Nephron (organoid): Measurements from ENCODE around the gene ZNF497.
A peak's percentile ranks its signal among the peaks of the same experiment; 100 is the strongest.

ENCODE experiments used
- H3K27ac Mint-ChIP-seq, 3 experiments: 2 replicates each; pipeline ENCODE4 v1.8.0; 2020; ENCODE audit warnings: mixed read lengths in 3 of 3, mild to moderate bottlenecking in 2 of 3, moderate library complexity in 1 of 3
- H3K27me3 Mint-ChIP-seq: 2 replicates; pipeline ENCODE4 v1.8.0; 2021; ENCODE audit warnings: low read depth, mild to moderate bottlenecking, moderate library complexity, mixed read lengths
- H3K36me3 Mint-ChIP-seq: 2 replicates; pipeline ENCODE4 v1.8.0; 2020; ENCODE audit warnings: low read depth, mixed read lengths
- H3K4me1 Mint-ChIP-seq: 2 replicates; pipeline ENCODE4 v1.8.0; 2020; ENCODE audit warnings: mixed read lengths
- H3K4me3 Mint-ChIP-seq, 3 experiments: 2 replicates each; pipeline ENCODE4 v1.8.0; 2020; ENCODE audit warnings: mild to moderate bottlenecking in 3 of 3, mixed read lengths in 3 of 3, moderate library complexity in 2 of 3
- H3K9me3 Mint-ChIP-seq: 2 replicates; pipeline ENCODE4 v1.8.0; 2020; ENCODE audit warnings: mixed read lengths
- TF ChIP-seq, protein P1 (sequence below), 3 experiments: fragments of 200-600 bp; sonication (generic); IDR thresholded peaks; one replicate each; pipeline ENCODE4 v1.5.0; 2021; ENCODE audit warnings: antibody characterized with exemption in 3 of 3; ENCODE audit not compliant: unreplicated experiment in 3 of 3

Gene ZNF497

DNA sequence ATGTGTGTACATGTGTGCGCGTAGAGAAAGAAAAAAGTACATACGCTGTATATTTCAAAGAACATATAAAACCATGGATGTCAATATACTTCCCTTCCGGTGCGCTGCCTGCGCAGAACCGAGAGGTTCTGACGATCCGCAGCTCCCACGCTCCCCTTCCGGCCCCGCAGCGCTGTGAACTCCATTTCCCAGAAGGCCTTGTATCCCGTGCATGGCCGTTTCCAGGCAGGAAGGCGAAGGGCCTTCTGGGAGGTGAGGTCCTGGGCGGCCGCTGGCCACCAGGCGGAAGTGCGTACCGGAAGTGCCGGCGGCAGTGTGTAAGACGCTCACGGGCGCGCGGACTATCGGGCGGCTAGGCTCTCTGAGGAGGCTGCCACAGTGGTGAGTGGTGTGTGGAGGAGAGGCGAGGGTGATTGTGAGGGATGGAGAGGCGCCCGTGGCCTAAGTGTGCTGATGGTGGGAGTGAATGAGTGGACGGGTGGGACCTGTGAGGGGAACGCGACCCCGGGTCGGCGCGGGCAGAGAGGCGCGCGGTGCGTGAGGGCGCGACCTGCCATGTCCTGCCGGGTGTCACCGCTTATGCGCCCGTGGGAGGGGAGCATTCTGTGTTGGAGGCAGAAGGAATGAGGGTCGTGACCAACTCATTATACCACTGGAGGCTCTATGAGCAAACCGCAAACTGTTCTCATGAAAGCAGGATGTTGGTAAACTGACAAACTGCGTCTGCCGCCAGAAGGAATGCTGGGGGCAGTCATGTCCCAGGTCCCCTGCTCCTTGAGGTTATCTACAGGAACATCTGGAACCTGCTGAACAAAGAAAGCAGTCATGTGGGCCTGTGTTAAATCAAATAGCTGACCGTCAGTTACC, 57.3 kb downstream of the ZNF497 start, which contains the start of gene ERVK3-1:
Gene ERVK3-1, plus strand, starts transcription at position 313 of the 867 bp plus-strand sequence. CDS start 6,792 bp downstream, outside the sequence.
- no peaks in the 10 kb centered on the region for H3K27me3 Mint-ChIP-seq
- H3K9me3 Mint-ChIP-seq, result peaks cover 5% of the 10 kb centered on the region
- H3K36me3 Mint-ChIP-seq, result peaks cover 84% of the 10 kb centered on the region
- H3K4me1 Mint-ChIP-seq, result peaks cover 22% of the 10 kb centered on the region
- H3K27ac Mint-ChIP-seq, result peak within 1 kb of the TSS; percentile 83 to 96 (median 89)
- peak within 1 kb of the TSS; percentile 96 to 100 (median 99) for H3K4me3 Mint-ChIP-seq
- TF ChIP-seq, protein P1, sequence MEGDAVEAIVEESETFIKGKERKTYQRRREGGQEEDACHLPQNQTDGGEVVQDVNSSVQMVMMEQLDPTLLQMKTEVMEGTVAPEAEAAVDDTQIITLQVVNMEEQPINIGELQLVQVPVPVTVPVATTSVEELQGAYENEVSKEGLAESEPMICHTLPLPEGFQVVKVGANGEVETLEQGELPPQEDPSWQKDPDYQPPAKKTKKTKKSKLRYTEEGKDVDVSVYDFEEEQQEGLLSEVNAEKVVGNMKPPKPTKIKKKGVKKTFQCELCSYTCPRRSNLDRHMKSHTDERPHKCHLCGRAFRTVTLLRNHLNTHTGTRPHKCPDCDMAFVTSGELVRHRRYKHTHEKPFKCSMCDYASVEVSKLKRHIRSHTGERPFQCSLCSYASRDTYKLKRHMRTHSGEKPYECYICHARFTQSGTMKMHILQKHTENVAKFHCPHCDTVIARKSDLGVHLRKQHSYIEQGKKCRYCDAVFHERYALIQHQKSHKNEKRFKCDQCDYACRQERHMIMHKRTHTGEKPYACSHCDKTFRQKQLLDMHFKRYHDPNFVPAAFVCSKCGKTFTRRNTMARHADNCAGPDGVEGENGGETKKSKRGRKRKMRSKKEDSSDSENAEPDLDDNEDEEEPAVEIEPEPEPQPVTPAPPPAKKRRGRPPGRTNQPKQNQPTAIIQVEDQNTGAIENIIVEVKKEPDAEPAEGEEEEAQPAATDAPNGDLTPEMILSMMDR (IDR thresholded peaks at IDR 0.05; ENCODE audit: unreplicated experiment in 3 of 3), result no peak

DNA sequence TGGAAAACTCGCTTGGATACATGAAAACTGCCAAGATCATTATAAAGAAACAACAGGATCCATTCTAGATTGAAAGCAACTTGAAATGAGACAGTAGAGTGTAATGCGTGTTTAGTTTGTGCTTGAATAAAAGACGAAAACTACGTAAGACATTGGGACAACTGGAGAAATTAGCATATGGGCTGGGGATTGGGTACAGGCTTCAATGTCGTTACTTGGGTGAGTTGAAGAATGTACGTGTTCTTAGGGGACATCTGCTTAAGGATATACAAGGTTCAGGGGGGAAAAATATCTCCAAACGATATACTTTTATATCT, 57.8 kb downstream of the ZNF497 start:
- H3K4me1 Mint-ChIP-seq, result peaks cover 22% of the 10 kb centered on the region
- no peaks in the 10 kb centered on the region for H3K27me3 Mint-ChIP-seq
- peaks cover 9% of the 10 kb centered on the region for H3K9me3 Mint-ChIP-seq
- TF ChIP-seq, protein P1 (IDR thresholded peaks at IDR 0.05; ENCODE audit: unreplicated experiment in 3 of 3), result no peak
- H3K27ac Mint-ChIP-seq, result peak overlapping the region; percentile 83 to 96 (median 89)
- H3K36me3 Mint-ChIP-seq, result peaks cover 84% of the 10 kb centered on the region
- H3K4me3 Mint-ChIP-seq, result peak overlapping the region; percentile 96 to 100 (median 99)
